SH-SY5Y (cell line): Measurements from ENCODE around the gene CD226.

Source experiments
- GATA2 ChIP-seq: IDR thresholded peaks from 2 replicates; pipeline ENCODE4 v1.6.1; 2011; ENCODE audit warnings: mild to moderate bottlenecking, low read depth, low read length
- GATA3 ChIP-seq: IDR thresholded peaks from 2 replicates; pipeline ENCODE4 v1.6.1; 2011; ENCODE audit warnings: low read depth, mild to moderate bottlenecking, low read length, moderate library complexity

- TF ChIP-seq GATA2, result no peak
- TF ChIP-seq GATA3, result no peak
Measured at GRCh38 chr18:69948919-69949537, 1.4 kb upstream of the CD226 start.
